Measurements from ENCODE around the gene PHF20. TPM values are rescaled to one million over a fixed set of nuclear protein-coding genes. Genes with fewer than 3 reads are reported as not detected.
"Not testable (repeated sequence)": the region's sequence is repeated elsewhere in the genome, so short reads cannot be mapped to it uniquely, and the experiment has no call there.

The PHF20 gene
- total and polyA plus RNA-seq, 2 donors (not counting 3 experiments of a cell fraction or from before 2014, with no cell fraction given), result 25.0 to 45.8 TPM

GRCh38 chr20:35762461-35762860, 9.4 kb upstream of the PHF20 start:
- H3K9ac ChIP-seq (replicated peaks; ENCODE audit: extremely low read depth, insufficient read depth, low read length), result no peak overlapping the region
- no peaks in the 10 kb centered on the region for H3K36me3 ChIP-seq (ENCODE audit: control insufficient read depth in 2 of 2, extremely low read depth in 1 of 2, insufficient read depth in 2 of 2, low read length in 2 of 2)
- no TSS peak for BruUV-seq (replicated peaks)
- no peaks in the 10 kb centered on the region for H3K9me3 ChIP-seq (replicated peaks; ENCODE audit: control insufficient read depth, insufficient read depth, low read length)
- CTCF ChIA-PET, result no interaction called here
- H3K9me1 ChIP-seq (replicated peaks; ENCODE audit: control insufficient read depth, extremely low read depth, insufficient read depth, low read length), result no peaks in the 10 kb centered on the region
- no peak for TF ChIP-seq FOS (IDR thresholded peaks at IDR 0.05; ENCODE audit: borderline replicate concordance, insufficient read depth, low read length)
- TF ChIP-seq EZH2 (IDR thresholded peaks at IDR 0.05; ENCODE audit: borderline replicate concordance, low read depth, low read length, severe bottlenecking), result no peak
- no peak for TF ChIP-seq MYC (IDR thresholded peaks at IDR 0.05; ENCODE audit: low read depth, low read length)
- no peak for TF ChIP-seq POLR2A (IDR thresholded peaks at IDR 0.05; ENCODE audit: low read depth, low read length)
- no peak for TF ChIP-seq MAX (IDR thresholded peaks at IDR 0.05; ENCODE audit: insufficient read depth, insufficient read length)
- TF ChIP-seq POLR2AphosphoS5 (IDR thresholded peaks at IDR 0.05; ENCODE audit: insufficient read depth, low read depth, low read length), result no peak
- TF ChIP-seq CTCF (IDR thresholded peaks at IDR 0.05; ENCODE audit: extremely low read depth in 1 of 2, insufficient read depth in 1 of 2, low read depth in 1 of 2, low read length in 2 of 2), result no peak
- TF ChIP-seq JUN (IDR thresholded peaks at IDR 0.05; ENCODE audit: borderline replicate concordance, insufficient read depth, insufficient read length, low read depth), result no peak
- no peak for TF ChIP-seq GATA2 (IDR thresholded peaks at IDR 0.05; ENCODE audit: insufficient read depth, insufficient read length, low read depth, low read length)
- FAIRE-seq, result no peak
- H4K20me1 ChIP-seq (replicated peaks; ENCODE audit: control insufficient read depth, extremely low read depth, insufficient read depth, low read length), result no peaks in the 10 kb centered on the region
- H3K4me1 ChIP-seq (ENCODE audit: control insufficient read depth, extremely low read depth, insufficient read depth, low read length), result peaks cover 7% of the 10 kb centered on the region
- POLR2A ChIA-PET, result no interaction called here
- no peak overlapping the region for H3K27ac ChIP-seq (ENCODE audit: insufficient read depth, low read depth, low read length)
- intact Hi-C loops (cut with micrococcal nuclease) (no loop called here), dilution Hi-C loops (cut with MboI; ENCODE audit: extremely low pct_ligation_motif_present, low sequenced_read_pairs) (no loop called here)
- H3K4me2 ChIP-seq (ENCODE audit: insufficient read depth, low read length), result no peak overlapping the region
- H3K4me3 ChIP-seq (replicated peaks in 1 of 3; ENCODE audit: insufficient read depth in 1 of 3, low read depth in 1 of 3, low read length in 3 of 3), result no peak overlapping the region
- H2AFZ ChIP-seq (ENCODE audit: low read depth, low read length), result no peak overlapping the region
- no peak for DNase-seq (ENCODE audit: low read depth, low spot score)
- H3K27me3 ChIP-seq (ENCODE audit: control insufficient read depth in 2 of 2, insufficient read depth in 2 of 2, low read length in 2 of 2), result no peaks in the 10 kb centered on the region
- H3K79me2 ChIP-seq (ENCODE audit: control insufficient read depth, insufficient read depth, low read length), result no peaks in the 10 kb centered on the region

- H3K9me1 ChIP-seq (replicated peaks; ENCODE audit: control insufficient read depth, extremely low read depth, insufficient read depth, low read length); H3K36me3 ChIP-seq (ENCODE audit: control insufficient read depth in 2 of 2, extremely low read depth in 1 of 2, insufficient read depth in 2 of 2, low read length in 2 of 2); H4K20me1 ChIP-seq (replicated peaks; ENCODE audit: control insufficient read depth, extremely low read depth, insufficient read depth, low read length); H3K27me3 ChIP-seq (ENCODE audit: control insufficient read depth in 2 of 2, insufficient read depth in 2 of 2, low read length in 2 of 2); H3K4me2 ChIP-seq (ENCODE audit: insufficient read depth, low read length); POLR2A ChIA-PET; H3K79me2 ChIP-seq (ENCODE audit: control insufficient read depth, insufficient read depth, low read length); BruUV-seq (replicated peaks); H3K4me3 ChIP-seq (replicated peaks in 1 of 3; ENCODE audit: insufficient read depth in 1 of 3, low read depth in 1 of 3, low read length in 3 of 3); FAIRE-seq; H2AFZ ChIP-seq (ENCODE audit: low read depth, low read length); H3K9ac ChIP-seq (replicated peaks; ENCODE audit: extremely low read depth, insufficient read depth, low read length); H3K9me3 ChIP-seq (replicated peaks; ENCODE audit: control insufficient read depth, insufficient read depth, low read length); H3K27ac ChIP-seq (ENCODE audit: insufficient read depth, low read depth, low read length); DNase-seq (ENCODE audit: low read depth, low spot score); dilution Hi-C loops (cut with MboI; ENCODE audit: extremely low pct_ligation_motif_present, low sequenced_read_pairs): not testable (repeated sequence)
- CTCF ChIA-PET, result interaction anchor here (1.1 to 1.3 kb wide), 2 partner anchors 22 to 23 kb away, joined by 3 read pairs; partner anchors contain the start of gene RBM39
- H3K4me1 ChIP-seq (ENCODE audit: control insufficient read depth, extremely low read depth, insufficient read depth, low read length), result peaks cover 27% of the 10 kb centered on the region
- intact Hi-C loops (cut with micrococcal nuclease), result loop anchor here (5.0 kb wide), 1 partner anchor 187 kb away; the partner anchor contains the start of gene SCAND1
These were observed 6.9 kb upstream of the PHF20 start for GRCh38 chr20:35764936-35765335.
